Lower lobe of right lung (tissue), 2 donors: Measurements from ENCODE around the gene TANGO6. TPM values are rescaled to one million over a fixed set of nuclear protein-coding genes. Genes with fewer than 3 reads are reported as not detected.
A peak's percentile ranks its signal among the peaks of the same experiment; 100 is the strongest.

Experiments
- ATAC-seq, 2 donors: fragments of 200-7000 bp; cut with Tn5 transposase; one replicate each; pipeline ENCODE4 v1.9.1; 2020 to 2022; ENCODE audit warnings: mild to moderate bottlenecking in 2 of 2, moderate library complexity in 2 of 2
- DNase-seq: peaks from one replicate; pipeline ENCODE4 v3.0.0-alpha.2; 2020
- H3K27ac ChIP-seq: fragments of 200-600 bp; one replicate; pipeline ENCODE4 v1.8.0; 2022
- H3K27me3 ChIP-seq: fragments of 200-600 bp; one replicate; pipeline ENCODE4 v1.8.0; 2022; ENCODE audit warnings: low read depth
- H3K36me3 ChIP-seq: fragments of 200-600 bp; one replicate; pipeline ENCODE4 v1.8.0; 2022; ENCODE audit warnings: mild to moderate bottlenecking
- H3K4me1 ChIP-seq: fragments of 200-600 bp; one replicate; pipeline ENCODE4 v1.8.0; 2022
- H3K4me3 ChIP-seq: fragments of 200-600 bp; one replicate; pipeline ENCODE4 v1.8.0; 2022; ENCODE audit warnings: mild to moderate bottlenecking
- H3K9me3 ChIP-seq: fragments of 200-600 bp; one replicate; pipeline ENCODE4 v1.8.0; 2022
- CTCF ChIP-seq: fragments of 200-600 bp; IDR thresholded peaks from one replicate; pipeline ENCODE4 v1.8.0; 2022; ENCODE audit warnings: antibody characterized with exemption, mild to moderate bottlenecking
- intact Hi-C: fragments of 100-400 bp; cut with DNase I; formaldehyde crosslinking; loops from one replicate; pipeline ENCODE4 v1.11.0; 2022
- total RNA-seq: library from RNA; stranded (reverse); fragmentation: NEBNext Ultra II Directional; extraction: Animal tissue kit (Norgen Biotek cat#: 25700); gene quantifications from one replicate; pipeline ENCODE4 v1.2.1, GENCODE V29; 2021
- donor health status: DM: no; HTN: yes; CAD: no; lungs with severe emphysema.

The TANGO6 gene
- total RNA-seq, 1 donor from 2014 or later = 20.4 TPM

GRCh38 chr16:68909099-68909733 lies 65.9 kb downstream of the TANGO6 start:
- Histone ChIP-seq H3K4me3 (no peak overlapping the region), H3K4me1 (no peaks in the 10 kb centered on the region), H3K27ac (no peak overlapping the region), H3K27me3 (no peaks in the 10 kb centered on the region), H3K9me3 (no peaks in the 10 kb centered on the region), H3K36me3 (peaks cover 35% of the 10 kb centered on the region)
- ATAC-seq = peak; percentile 11 to 55
- no peak for TF ChIP-seq CTCF
- intact Hi-C loops = no loop called here
- no peak for DNase-seq

GRCh38 chr16:68910051-68910450 lies 66.7 kb downstream of the TANGO6 start:
- Histone ChIP-seq H3K27me3 (no peaks in the 10 kb centered on the region), H3K36me3 (peaks cover 35% of the 10 kb centered on the region), H3K4me3 (no peak overlapping the region), H3K4me1 (no peaks in the 10 kb centered on the region), H3K27ac (no peak overlapping the region), H3K9me3 (no peaks in the 10 kb centered on the region)
- no peak for TF ChIP-seq CTCF
- intact Hi-C loops = no loop called here
- DNase-seq (no peak), ATAC-seq (no peak)

- Histone ChIP-seq H3K4me3 (no peak overlapping the region), H3K27me3 (no peaks in the 10 kb centered on the region), H3K4me1 (no peaks in the 10 kb centered on the region), H3K27ac (no peak overlapping the region), H3K36me3 (peaks cover 25% of the 10 kb centered on the region), H3K9me3 (no peaks in the 10 kb centered on the region)
- intact Hi-C loops = no loop called here
- DNase-seq (no peak), ATAC-seq (no peak)
- TF ChIP-seq CTCF = no peak
Observed at GRCh38 chr16:68915589-68915988, 72.3 kb downstream of the TANGO6 start.

GRCh38 chr16:68917541-68917940 lies 74.2 kb downstream of the TANGO6 start:
- TF ChIP-seq CTCF = no peak
- H3K27ac ChIP-seq = no peak overlapping the region
- no peaks in the 10 kb centered on the region for H3K4me1 ChIP-seq
- H3K9me3 ChIP-seq = no peaks in the 10 kb centered on the region
- peaks cover 30% of the 10 kb centered on the region for H3K36me3 ChIP-seq
- no peak overlapping the region for H3K4me3 ChIP-seq
- intact Hi-C loops = no loop called here
- ATAC-seq = no peak
- DNase-seq = no peak
- no peaks in the 10 kb centered on the region for H3K27me3 ChIP-seq

- ATAC-seq = no peak
- H3K4me3 ChIP-seq = no peak overlapping the region
- no peak for DNase-seq
- H3K4me1 ChIP-seq = no peaks in the 10 kb centered on the region
- intact Hi-C loops = no loop called here
- TF ChIP-seq CTCF = no peak
- no peaks in the 10 kb centered on the region for H3K9me3 ChIP-seq
- peaks cover 30% of the 10 kb centered on the region for H3K36me3 ChIP-seq
- H3K27me3 ChIP-seq = no peaks in the 10 kb centered on the region
- no peak overlapping the region for H3K27ac ChIP-seq
Observed at GRCh38 chr16:68920349-68920748, 77.0 kb downstream of the TANGO6 start.
